ENCODE measurements around the gene PPP6R2. TPM values are rescaled to one million over a fixed set of nuclear protein-coding genes. Genes with fewer than 3 reads are reported as not detected.

The PPP6R2 gene
- total and polyA plus RNA-seq, 2 of the 8 experiments (the other 6 are each of a cell fraction or from before 2014, with no cell fraction given): 25.0 to 32.2 TPM

DNA sequence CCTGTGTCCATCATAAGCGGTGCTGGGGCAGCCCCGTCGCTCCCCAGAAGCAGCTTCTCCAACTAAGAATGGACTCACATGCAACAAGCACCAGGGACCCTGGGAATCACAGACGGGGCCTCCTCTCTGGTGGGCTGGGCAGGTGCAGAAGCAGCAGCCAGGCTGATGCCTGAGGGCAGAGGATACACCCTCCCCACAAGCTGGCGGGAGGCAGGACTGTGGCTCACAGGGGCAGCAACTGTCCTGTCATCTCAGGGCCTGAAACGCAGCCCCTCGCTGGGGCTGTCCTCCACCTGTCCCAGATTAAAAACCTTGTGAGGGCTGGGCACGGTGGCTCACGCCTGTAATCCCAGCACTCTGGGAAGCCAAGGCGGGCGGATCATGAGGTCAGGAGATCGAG is 134.8 kb downstream of the PPP6R2 start:
- TF ChIP-seq HDAC2 (IDR thresholded peaks at IDR 0.05; ENCODE audit: borderline replicate concordance in 1 of 2, low read depth in 2 of 2, low read length in 2 of 2): no peak
- CTCF ChIA-PET (ENCODE audit: partially characterized antibody): interaction anchor here (0.6 to 2.9 kb wide), 3 partner anchors 20 to 487 kb away, joined by 3 to 16 read pairs (median 4); no protein-coding TSS in a partner anchor
- H3K4ac ChIP-seq (replicated peaks; ENCODE audit: insufficient read length, low read depth, low read length): no peak overlapping the region
- no peak overlapping the region for H4K8ac ChIP-seq (ENCODE audit: extremely low read depth, insufficient read depth, low read length)
- POLR2A ChIA-PET (ENCODE audit: partially characterized antibody): no interaction called here
- peaks cover 1 to 22% (median 13%) of the 10 kb centered on the region in 4 experiments; a peak in 6 of 7 replicates for H3K27me3 ChIP-seq (replicated peaks in 1 of 4; ENCODE audit: control insufficient read depth in 3 of 4, extremely low read depth in 1 of 4, insufficient read depth in 3 of 4, low read length in 3 of 4)
- peak overlapping the region; percentile 40 for H4K91ac ChIP-seq (replicated peaks; ENCODE audit: insufficient read length, low read length)
- no peak overlapping the region for H3K27ac ChIP-seq (ENCODE audit: low read depth, low read length)
- no peak overlapping the region for H2BK15ac ChIP-seq (ENCODE audit: low read length)
- H2BK120ac ChIP-seq (replicated peaks; ENCODE audit: low read depth, low read length): no peak overlapping the region
- H3K79me1 ChIP-seq (ENCODE audit: low read depth, low read length): peaks cover 7% of the 10 kb centered on the region
- no peak overlapping the region for H3K4me2 ChIP-seq (ENCODE audit: insufficient read depth in 1 of 2, low read depth in 2 of 2, low read length in 2 of 2)
- H3K36me3 ChIP-seq (ENCODE audit: control insufficient read depth in 2 of 4, insufficient read depth in 4 of 4, low read length in 3 of 4): 0 out of 8 replicates have a peak, but pooled peaks cover 0 to under 1% (median 0%) of the 10 kb centered on the region in 4 experiments
- H3K18ac ChIP-seq (ENCODE audit: extremely low read depth, low read length): no peak overlapping the region
- H3K9ac ChIP-seq (replicated peaks in 1 of 4; ENCODE audit: extremely low read depth in 1 of 4, low read depth in 3 of 4, low read length in 3 of 4): no peak overlapping the region
- peaks cover 12% of the 10 kb centered on the region; the same call in 1 of the 2 replicates for H3K23me2 ChIP-seq (ENCODE audit: low read depth, low read length)
- FAIRE-seq (no peak), DNase-seq (ENCODE audit: low read depth in 1 of 2, low spot score in 2 of 2) (no peak)
- peaks cover 11 to 12% of the 10 kb centered on the region in 2 experiments for H4K20me1 ChIP-seq (replicated peaks in 1 of 2; ENCODE audit: control insufficient read depth in 1 of 2, insufficient read depth in 2 of 2, low read length in 2 of 2)
- no peak overlapping the region for H3K23ac ChIP-seq (ENCODE audit: insufficient read length)
- H2AK5ac ChIP-seq (ENCODE audit: low read depth, low read length): no peak overlapping the region
- no peaks in the 10 kb centered on the region for H3K9me3 ChIP-seq (ENCODE audit: insufficient read depth in 2 of 2, low read depth in 1 of 2, low read length in 1 of 2)
- no peak overlapping the region for H3K56ac ChIP-seq (replicated peaks; ENCODE audit: insufficient read length, low read depth, low read length)
- no peak overlapping the region for H3K14ac ChIP-seq (ENCODE audit: insufficient read length)
- H3K4me3 ChIP-seq (ENCODE audit: extremely low read depth in 1 of 4, insufficient read depth in 2 of 4, low read depth in 3 of 4, low read length in 4 of 4): no peak overlapping the region
- H2BK20ac ChIP-seq (ENCODE audit: low read length): no peak overlapping the region
- peak overlapping the region; percentile 39; the same call in 1 of the 2 replicates for H2BK12ac ChIP-seq (ENCODE audit: low read depth, low read length)
- H4K5ac ChIP-seq (ENCODE audit: insufficient read length, low read depth, low read length): no peak overlapping the region
- 93% methylated on average over 12 of the region's 12 CpGs; no CpG with 5 or more reads in 1 of the 2 experiments for WGBS, 2 experiments (ENCODE audit: extremely low coverage in 1 of 2, insufficient coverage in 1 of 2, insufficient read length in 1 of 2, insufficient replicate concordance in 2 of 2, low coverage in 1 of 2, low lambda C conversion rate in 2 of 2, missing lambda C conversion rate in 1 of 2)
- no peak overlapping the region for H2AFZ ChIP-seq (ENCODE audit: low read length)
- peak overlapping the region; percentile 44; the same call in 1 of the 2 replicates for H2BK5ac ChIP-seq (ENCODE audit: low read depth, low read length)
- peaks cover 0 to 20% (median 10%) of the 10 kb centered on the region in 4 experiments; a peak in 5 of 7 replicates for H3K4me1 ChIP-seq (replicated peaks in 1 of 4; ENCODE audit: control insufficient read depth in 3 of 4, insufficient read depth in 4 of 4, low read length in 3 of 4)
- H3K79me2 ChIP-seq (ENCODE audit: control insufficient read depth in 1 of 2, insufficient read depth in 2 of 2, low read length in 2 of 2): peaks cover 0 to 14% of the 10 kb centered on the region in 2 experiments; a peak in 3 of 4 replicates
